HUES6 (cell line): ENCODE measurements around the gene RARRES2.

Experiments used
- H3K27ac ChIP-seq: 2 replicates; pipeline ENCODE4 v1.7.0; 2013; ENCODE audit warnings: low read depth, mild to moderate bottlenecking, low read length, inconsistent platforms
- H3K27me3 ChIP-seq: 2 replicates; pipeline ENCODE4 v1.6.1; 2013; ENCODE audit warnings: low read length; ENCODE audit not compliant: control insufficient read depth, insufficient read depth
- H3K36me3 ChIP-seq: 2 replicates; pipeline ENCODE4 v1.6.1; 2013; ENCODE audit warnings: low read length; ENCODE audit not compliant: control insufficient read depth, insufficient read depth
- H3K4me1 ChIP-seq: 2 replicates; pipeline ENCODE4 v1.6.1; 2013; ENCODE audit warnings: low read length; ENCODE audit not compliant: control insufficient read depth, insufficient read depth
- H3K4me3 ChIP-seq: 2 replicates; pipeline ENCODE4 v1.5.1; 2013; ENCODE audit warnings: low read depth, low read length
- H3K9ac ChIP-seq: one replicate; pipeline ENCODE4 v1.6.1; 2013; ENCODE audit warnings: mild to moderate bottlenecking, low read length
- H3K9me3 ChIP-seq: 2 replicates; pipeline ENCODE4 v1.6.1; 2013; ENCODE audit warnings: low read depth, low read length; ENCODE audit not compliant: control insufficient read depth, insufficient read depth

The RARRES2 gene

DNA sequence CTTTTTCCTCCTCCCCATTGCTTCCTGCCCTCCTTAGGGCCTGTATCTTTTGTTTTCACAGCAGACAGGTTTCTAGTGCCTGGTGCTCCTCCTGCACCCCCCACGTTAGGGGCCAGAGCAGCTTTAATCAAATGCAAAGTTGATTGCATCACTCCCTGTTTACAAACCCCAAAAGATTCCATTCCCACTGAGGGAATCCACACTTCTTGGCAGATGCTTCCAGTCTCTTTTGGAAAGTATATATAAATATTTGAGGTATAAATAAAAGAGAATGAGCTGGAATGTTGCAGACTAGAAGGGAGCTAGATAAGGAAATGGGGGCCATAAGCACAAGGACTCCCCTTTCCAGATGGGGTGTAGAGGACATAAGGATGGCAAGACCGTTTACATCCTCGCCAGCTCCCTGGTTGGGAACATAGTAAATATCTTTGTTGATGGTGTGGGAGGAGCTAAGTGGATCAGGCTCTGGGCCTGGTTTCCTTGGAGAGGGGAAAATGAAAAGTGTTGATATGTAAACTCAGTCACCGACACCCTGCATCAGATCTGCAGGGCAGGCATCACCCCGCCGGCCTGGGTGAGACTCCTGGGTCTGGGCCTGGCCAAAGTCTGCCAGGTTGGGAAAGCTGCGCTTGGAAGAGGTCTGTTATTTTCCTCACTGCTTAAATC is 6.2 kb downstream of the RARRES2 start:
- no peaks in the 10 kb centered on the region for H3K9me3 ChIP-seq
- peaks cover 48% of the 10 kb centered on the region for H3K4me1 ChIP-seq
- peak overlapping the region; percentile 2; the same call in 1 of the 2 replicates for H3K27ac ChIP-seq
- H3K36me3 ChIP-seq, result peaks cover 61% of the 10 kb centered on the region
- H3K9ac ChIP-seq, result no peak overlapping the region
- H3K27me3 ChIP-seq, result peaks cover 8% of the 10 kb centered on the region; the same call in 1 of the 2 replicates
- 0 out of 2 replicates have a peak overlapping the region, but pooled peaks have one; percentile 17 for H3K4me3 ChIP-seq

DNA sequence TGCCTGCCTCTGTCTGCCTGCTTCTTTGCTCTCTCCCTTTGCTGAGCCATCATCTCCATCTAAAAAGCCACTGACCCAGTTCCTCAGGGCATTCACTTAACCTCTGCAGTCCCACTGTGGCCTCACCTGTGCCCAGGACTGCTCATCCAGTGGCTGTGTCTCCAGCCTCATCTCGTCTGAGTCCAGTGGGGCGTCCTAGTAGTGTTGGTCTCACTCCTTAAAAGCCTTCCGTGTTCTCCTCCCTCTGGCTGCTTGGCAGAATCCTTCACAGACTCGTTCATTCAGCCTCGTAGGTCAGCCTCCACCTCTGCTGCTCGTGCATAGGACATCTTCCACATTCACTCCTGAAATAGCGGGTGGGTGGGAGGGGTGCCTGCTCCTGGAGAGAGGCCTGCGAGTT is 7.3 kb downstream of the RARRES2 start:
- no peak overlapping the region for H3K9ac ChIP-seq
- no peak overlapping the region for H3K27ac ChIP-seq
- no peaks in the 10 kb centered on the region for H3K9me3 ChIP-seq
- H3K36me3 ChIP-seq, result peaks cover 66% of the 10 kb centered on the region
- peaks cover 51% of the 10 kb centered on the region for H3K4me1 ChIP-seq
- H3K4me3 ChIP-seq, result no peak overlapping the region
- H3K27me3 ChIP-seq, result no peaks in the 10 kb centered on the region

- Histone ChIP-seq H3K9ac (no peak overlapping the region), H3K27ac (no peak overlapping the region), H3K4me1 (peaks cover 56% of the 10 kb centered on the region), H3K4me3 (no peak overlapping the region), H3K36me3 (peaks cover 68% of the 10 kb centered on the region), H3K9me3 (no peaks in the 10 kb centered on the region), H3K27me3 (no peaks in the 10 kb centered on the region)
These were observed 7.8 kb downstream of the RARRES2 start for GRCh38 chr7:150333659-150334058.

DNA sequence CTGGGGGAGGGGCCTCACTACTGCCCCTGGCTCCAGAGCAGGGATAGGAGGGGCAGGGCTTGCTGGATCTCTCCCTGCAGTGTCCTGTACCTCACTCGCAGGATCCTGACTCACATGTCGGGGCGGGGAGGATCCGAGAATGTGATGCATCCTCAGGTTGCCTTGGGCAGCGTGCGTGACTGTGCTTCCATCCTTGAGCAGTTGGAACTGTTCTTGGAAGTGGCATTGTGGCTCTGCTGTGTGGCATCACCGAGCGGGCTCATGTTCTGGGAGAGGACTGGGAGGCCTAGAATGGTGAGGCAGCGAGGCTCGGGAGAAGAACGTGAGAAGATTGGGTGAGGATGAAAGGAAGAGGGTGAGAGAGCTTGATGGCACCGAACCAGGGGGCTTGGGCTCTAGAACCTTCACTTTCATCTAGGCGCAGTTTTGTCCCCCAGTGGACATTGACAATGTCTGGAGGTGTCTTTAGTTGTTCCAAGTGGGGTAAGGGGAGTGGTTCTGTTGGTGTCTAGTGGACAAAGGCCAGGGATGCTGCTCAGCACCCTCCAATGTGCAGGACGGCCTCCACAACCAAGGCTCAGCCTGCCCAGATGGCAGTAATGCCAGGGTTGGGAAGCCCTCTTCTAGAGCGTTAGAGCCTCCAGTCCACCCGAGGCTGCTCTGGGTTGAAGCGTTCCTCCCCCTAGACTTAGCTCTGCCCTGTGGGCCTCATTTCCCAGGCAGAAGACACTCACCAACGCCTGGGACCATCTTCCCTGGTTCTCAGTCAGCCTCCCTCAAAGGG is 8.4 kb downstream of the RARRES2 start:
- Histone ChIP-seq H3K27ac (no peak overlapping the region), H3K27me3 (no peaks in the 10 kb centered on the region), H3K9ac (no peak overlapping the region), H3K4me1 (peaks cover 54% of the 10 kb centered on the region), H3K9me3 (no peaks in the 10 kb centered on the region), H3K36me3 (peaks cover 69% of the 10 kb centered on the region), H3K4me3 (no peak overlapping the region)

- H3K36me3 ChIP-seq, result peaks cover 79% of the 10 kb centered on the region
- H3K4me1 ChIP-seq, result peaks cover 36% of the 10 kb centered on the region
- no peaks in the 10 kb centered on the region for H3K9me3 ChIP-seq
- H3K27ac ChIP-seq, result peak overlapping the region; percentile 29; the same call in 1 of the 2 replicates
- no peak overlapping the region for H3K9ac ChIP-seq
- H3K4me3 ChIP-seq, result no peak overlapping the region
- H3K27me3 ChIP-seq, result no peaks in the 10 kb centered on the region
These were observed 11.1 kb downstream of the RARRES2 start for GRCh38 chr7:150330211-150330885.

- Histone ChIP-seq H3K4me1 (peaks cover 38% of the 10 kb centered on the region), H3K9me3 (no peaks in the 10 kb centered on the region), H3K4me3 (0 out of 2 replicates have a peak overlapping the region, but pooled peaks have one; percentile 1), H3K9ac (no peak overlapping the region), H3K36me3 (peaks cover 87% of the 10 kb centered on the region), H3K27me3 (no peaks in the 10 kb centered on the region), H3K27ac (peak overlapping the region; percentile 37; the same call in 1 of the 2 replicates)
These were observed 11.9 kb downstream of the RARRES2 start for GRCh38 chr7:150329331-150330120.

DNA sequence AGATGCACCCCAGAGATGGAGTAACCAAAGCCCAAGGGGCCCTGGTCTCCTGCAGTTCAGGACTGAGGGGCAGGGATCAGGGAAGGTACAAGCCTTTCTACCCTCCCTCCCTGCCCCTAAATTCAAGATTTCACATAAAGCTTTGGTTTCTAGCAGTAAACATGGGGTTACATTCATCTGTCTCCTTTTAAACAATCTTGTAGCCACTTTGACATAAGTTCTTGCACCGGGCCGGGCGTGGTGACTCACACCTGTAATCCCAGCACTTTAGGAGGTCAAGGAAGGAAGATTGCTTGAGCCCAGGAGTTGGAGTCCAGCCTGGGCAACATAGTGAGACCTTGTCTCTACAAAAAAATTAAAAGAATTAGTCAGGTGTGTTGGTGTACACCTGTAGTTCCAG is 14.1 kb downstream of the RARRES2 start:
- no peak overlapping the region for H3K4me3 ChIP-seq
- peaks cover 38% of the 10 kb centered on the region for H3K4me1 ChIP-seq
- H3K9ac ChIP-seq, result no peak overlapping the region
- H3K36me3 ChIP-seq, result peaks cover 71% of the 10 kb centered on the region
- H3K9me3 ChIP-seq, result no peaks in the 10 kb centered on the region
- H3K27me3 ChIP-seq, result no peaks in the 10 kb centered on the region
- no peak overlapping the region for H3K27ac ChIP-seq

DNA sequence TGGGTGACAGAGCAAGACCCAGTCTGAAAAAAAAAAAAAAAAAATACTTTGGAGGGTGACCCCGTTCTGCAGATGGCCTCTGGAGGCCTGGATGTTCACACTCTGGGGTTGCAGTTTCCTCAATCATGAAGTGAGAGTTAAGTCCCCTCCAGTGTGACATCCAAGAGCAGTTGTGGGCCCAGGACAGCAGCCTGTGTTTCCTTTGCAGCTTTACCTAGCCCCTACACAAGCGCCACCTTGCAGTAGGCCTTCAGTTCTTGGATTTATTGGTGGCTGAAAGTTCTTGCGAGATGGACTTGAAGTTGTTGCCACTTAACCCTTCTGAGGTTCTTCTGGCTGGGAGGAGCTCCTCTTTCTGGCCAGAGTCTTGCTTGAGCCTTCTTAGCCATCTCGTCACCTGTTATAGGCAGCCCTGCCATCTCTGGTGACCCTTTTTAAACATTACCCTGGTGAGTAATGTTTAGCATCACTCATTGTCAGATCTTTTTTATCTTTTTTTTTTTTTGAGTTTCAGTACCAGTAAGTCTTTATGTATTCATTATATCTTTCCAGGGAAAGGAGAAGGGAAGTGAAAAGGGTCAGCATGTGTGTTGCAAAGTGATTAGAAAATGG is 14.7 kb downstream of the RARRES2 start:
- Histone ChIP-seq H3K4me3 (no peak overlapping the region), H3K4me1 (peaks cover 38% of the 10 kb centered on the region)

GRCh38 chr7:150325901-150326300 is 15.5 kb downstream of the RARRES2 start:
- no peaks in the 10 kb centered on the region for H3K9me3 ChIP-seq
- H3K9ac ChIP-seq, result no peak overlapping the region
- H3K36me3 ChIP-seq, result peaks cover 58% of the 10 kb centered on the region
- no peak overlapping the region for H3K4me3 ChIP-seq
- H3K4me1 ChIP-seq, result peaks cover 38% of the 10 kb centered on the region
- H3K27ac ChIP-seq, result no peak overlapping the region
- no peaks in the 10 kb centered on the region for H3K27me3 ChIP-seq

More for the DNA sequence above, 14.7 kb downstream of the RARRES2 start:
- Histone ChIP-seq H3K9ac (no peak overlapping the region), H3K27ac (no peak overlapping the region), H3K9me3 (no peaks in the 10 kb centered on the region), H3K36me3 (peaks cover 67% of the 10 kb centered on the region), H3K27me3 (no peaks in the 10 kb centered on the region)

DNA sequence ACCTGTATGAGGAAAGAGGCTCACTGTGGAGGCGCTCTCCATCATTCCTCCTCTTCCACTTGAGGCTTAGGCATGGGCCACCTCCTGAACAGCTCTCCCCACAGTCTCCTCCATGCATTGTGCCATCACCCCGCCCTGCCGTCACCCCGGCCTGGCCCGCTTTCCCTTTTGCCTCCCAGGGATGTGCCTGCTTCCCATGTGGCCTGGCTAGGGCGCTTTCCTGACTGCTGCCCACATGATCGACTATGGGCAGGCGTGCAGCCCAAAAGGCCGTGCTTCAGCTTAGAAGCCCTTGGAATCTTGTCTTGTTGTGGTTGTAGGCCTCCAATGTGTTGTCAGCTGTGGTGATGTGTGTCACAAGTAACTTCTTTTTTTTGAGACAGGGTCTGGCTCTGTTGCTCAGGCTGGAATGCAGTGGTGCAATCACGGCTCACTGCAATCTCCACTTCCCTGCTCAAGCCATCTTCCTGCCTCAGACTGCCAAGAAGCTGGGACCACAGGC is 16.3 kb downstream of the RARRES2 start:
- Histone ChIP-seq H3K36me3 (peaks cover 51% of the 10 kb centered on the region), H3K4me3 (no peak overlapping the region), H3K27me3 (no peaks in the 10 kb centered on the region), H3K9me3 (no peaks in the 10 kb centered on the region), H3K4me1 (peaks cover 36% of the 10 kb centered on the region), H3K27ac (no peak overlapping the region), H3K9ac (no peak overlapping the region)
